GM18520 (cell line): ENCODE measurements around the gene FBXL13.
"Not testable (repeated sequence)": the region's sequence is repeated elsewhere in the genome, so short reads cannot be mapped to it uniquely, and the experiment has no call there.

Source experiments
- ATAC-seq: cut with Tn5 transposase; IDR thresholded peaks from one replicate; pipeline ENCODE4 v1.9.1; 2021; ENCODE audit not compliant: unreplicated experiment

FBXL13 gene

GRCh38 chr7:102942868-102943267, 131.7 kb downstream of the FBXL13 start:
- no peak for ATAC-seq

DNA sequence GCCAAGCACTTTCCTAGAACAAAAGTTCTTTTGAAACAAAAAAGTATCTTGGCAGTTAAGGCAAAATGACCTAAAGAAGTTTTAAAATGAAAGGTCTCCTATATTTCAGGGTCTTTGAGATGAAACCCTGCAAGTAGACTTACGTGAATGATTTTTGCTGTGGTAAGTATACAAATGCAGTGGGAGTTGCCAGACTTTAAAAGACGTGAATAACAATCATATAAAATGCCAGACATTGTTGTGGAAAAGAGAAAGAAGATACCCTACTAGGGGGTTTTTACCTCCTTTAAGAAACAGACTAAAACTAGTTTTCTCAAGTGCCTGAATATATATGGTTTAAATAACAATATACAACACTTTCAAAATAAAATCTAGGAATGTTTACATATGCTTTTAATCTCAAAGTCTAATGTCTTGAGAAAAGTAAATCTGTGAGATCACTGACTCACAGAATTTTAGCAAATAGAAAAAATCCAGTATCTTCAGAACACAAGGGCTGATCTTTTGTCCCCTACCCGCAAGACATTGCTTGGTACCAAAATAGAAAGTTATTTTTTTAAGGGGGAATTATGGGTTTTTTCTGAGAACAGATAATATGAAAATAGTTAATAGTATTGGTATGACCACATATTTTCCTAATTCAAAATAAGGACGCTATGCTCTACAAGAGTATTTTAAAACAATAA, 132.3 kb downstream of the FBXL13 start:
- ATAC-seq, result no peak

DNA sequence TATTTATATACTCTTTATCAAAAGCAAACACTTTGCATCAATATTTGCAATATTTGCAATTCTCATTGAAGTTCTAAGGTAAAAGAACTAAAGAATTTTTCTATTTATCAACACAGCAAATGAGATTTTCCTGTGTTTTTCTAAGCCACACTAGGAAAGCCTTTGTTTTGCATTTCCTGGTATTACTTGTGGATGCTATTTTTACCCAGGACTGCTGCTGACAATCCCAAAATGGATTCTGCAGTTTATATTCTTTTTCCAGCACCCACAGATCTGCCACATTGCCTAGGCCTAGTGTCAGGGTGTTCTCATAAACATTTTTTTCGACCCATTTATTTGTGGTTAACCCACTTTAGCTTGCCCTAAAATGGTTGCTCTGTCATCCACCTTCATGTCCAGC, 135.9 kb downstream of the FBXL13 start:
- no peak for ATAC-seq

DNA sequence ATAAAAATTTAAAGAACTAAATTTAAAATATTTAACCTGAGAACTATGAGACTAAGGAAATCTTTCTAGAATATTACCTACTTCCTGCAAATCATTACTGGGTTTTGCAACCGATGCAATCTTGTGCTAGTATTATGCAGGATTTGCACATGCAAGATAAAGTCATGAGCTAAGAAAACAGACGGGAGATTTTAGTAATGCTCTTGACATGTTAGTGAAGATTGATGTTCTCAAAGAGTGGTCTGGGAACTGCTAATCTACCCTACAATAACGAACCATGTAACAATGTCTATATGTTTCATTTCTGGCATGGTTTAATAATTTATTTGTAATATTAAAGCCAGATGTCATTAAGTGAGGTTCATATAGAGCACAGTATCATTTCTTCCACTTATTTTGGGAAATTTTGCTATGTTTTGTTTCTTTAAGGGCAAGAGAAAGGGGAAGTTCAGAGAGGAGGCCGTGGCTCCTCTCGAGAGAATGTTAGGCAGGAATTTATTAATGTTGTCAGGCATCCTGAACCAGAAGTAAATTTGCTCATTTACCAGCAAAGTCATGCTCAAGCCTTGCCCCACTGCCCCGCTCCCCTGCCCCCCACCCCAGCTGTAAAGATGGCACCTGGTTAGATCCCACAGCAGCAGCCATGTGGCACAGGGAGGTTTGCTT, 139.0 kb downstream of the FBXL13 start:
- ATAC-seq, result no peak

DNA sequence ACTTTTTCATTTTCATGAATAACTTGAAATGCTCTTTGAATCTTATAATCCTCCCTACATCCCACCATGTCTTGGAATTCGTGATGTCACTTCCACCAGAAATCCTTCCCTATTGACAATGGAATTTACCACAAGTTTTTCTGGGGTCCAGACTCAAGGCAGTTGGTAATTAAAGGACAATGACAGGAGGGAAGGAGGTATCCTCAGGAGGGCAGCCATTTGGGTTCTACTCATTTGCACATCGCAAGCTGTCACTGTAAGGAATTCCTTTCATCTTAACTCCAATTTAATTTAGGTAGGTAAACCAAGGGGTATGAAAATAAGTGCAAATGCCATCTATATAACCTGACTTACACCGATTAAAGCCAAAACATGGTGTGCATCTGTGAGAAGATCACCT, 139.9 kb downstream of the FBXL13 start:
- ATAC-seq, result no peak

GRCh38 chr7:102934239-102934638, 140.4 kb downstream of the FBXL13 start:
- no peak for ATAC-seq

- no peak for ATAC-seq
Measured at GRCh38 chr7:102933763-102934162, 140.8 kb downstream of the FBXL13 start.

DNA sequence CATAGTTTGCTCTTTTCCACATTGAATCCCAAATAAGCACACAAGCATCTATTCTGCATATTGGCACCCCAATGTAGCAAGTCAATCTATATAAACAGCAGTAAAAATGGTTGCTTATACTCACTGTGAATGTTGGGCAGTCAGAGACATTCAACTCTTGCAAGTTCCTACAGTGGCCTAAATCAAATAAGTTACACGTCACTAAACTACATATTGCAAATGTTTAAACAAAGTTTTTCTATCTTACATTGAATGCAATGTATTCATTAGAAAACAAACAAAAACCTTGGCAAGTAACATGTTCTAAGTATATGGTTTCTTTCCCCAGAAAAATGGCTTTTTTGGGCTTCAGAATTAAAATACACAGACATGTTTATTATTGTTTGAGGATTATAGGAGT, 142.8 kb downstream of the FBXL13 start:
- no peak for ATAC-seq

GRCh38 chr7:102927312-102927933, 147.2 kb downstream of the FBXL13 start:
- no peak for ATAC-seq

DNA sequence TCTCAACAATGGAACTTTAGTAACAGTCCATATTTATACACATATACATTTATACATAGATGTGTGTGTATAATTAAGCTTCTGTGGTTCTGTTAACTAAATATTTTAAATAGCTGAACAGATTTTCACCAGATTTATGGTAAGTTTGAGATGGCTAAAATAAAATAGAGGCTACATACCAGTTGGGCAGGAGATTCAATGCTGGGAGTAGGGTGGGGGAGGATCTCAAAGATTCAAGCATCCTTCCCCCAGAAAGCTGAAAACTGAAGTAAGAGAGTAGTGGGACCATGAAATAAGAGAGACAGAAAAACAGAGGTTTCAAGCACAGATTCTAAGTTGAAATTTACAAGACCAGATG, 147.8 kb downstream of the FBXL13 start:
- ATAC-seq, result no peak

DNA sequence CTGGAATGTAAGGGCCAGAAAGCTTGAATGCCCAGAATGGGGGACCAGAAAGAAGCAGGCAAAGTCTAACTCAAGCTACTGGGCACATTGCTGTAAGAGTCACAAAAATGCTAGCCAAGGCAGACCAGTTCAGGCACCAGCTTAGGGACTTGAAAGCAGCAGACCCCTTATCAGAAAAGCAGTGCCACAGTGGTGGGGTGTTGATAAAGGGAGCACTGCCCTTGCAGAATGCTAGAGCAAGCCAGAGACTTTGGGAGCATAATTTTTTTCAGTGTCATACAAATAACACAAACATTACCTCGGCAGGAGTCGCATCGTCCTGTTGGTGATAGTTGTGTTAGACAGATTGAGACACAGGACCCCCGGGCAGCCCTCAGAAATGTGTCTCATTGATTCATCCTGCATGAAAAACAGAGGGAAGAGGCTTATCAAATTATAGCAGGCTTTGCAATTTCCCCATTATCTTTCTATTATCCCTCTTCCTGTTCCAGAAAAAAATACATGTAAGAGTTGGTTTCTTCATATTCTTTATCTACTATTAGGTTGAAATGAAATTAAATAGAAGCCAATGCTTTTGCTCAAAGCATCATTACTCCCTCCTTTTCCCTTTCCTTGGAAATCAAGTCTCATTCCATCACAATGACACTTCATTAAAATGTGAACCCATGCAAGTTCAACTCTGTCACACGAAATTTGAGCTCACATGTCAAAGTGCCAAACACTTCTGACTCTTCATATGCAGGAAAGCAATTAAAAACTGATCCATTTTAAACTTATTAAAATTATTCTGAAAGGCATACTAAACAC, 148.4 kb downstream of the FBXL13 start:
- ATAC-seq, result no peak

DNA sequence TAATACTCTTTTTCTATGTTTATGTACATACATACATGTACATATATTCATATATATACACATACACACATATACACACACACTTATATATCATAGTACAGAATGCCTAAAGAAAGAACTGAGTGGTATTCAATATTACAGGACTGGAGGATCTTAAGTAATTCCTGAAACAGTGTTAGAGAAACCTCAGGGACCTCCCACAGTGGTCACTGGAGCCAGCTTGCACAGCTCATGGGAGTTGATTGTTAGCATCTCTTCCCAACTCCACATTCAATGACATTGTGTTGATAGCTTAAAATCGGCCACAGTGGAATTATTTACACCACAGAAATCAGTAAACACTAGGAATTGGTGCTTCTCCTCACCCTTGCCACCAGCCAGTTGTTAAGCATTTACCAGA, 155.8 kb downstream of the FBXL13 start:
- no peak for ATAC-seq

DNA sequence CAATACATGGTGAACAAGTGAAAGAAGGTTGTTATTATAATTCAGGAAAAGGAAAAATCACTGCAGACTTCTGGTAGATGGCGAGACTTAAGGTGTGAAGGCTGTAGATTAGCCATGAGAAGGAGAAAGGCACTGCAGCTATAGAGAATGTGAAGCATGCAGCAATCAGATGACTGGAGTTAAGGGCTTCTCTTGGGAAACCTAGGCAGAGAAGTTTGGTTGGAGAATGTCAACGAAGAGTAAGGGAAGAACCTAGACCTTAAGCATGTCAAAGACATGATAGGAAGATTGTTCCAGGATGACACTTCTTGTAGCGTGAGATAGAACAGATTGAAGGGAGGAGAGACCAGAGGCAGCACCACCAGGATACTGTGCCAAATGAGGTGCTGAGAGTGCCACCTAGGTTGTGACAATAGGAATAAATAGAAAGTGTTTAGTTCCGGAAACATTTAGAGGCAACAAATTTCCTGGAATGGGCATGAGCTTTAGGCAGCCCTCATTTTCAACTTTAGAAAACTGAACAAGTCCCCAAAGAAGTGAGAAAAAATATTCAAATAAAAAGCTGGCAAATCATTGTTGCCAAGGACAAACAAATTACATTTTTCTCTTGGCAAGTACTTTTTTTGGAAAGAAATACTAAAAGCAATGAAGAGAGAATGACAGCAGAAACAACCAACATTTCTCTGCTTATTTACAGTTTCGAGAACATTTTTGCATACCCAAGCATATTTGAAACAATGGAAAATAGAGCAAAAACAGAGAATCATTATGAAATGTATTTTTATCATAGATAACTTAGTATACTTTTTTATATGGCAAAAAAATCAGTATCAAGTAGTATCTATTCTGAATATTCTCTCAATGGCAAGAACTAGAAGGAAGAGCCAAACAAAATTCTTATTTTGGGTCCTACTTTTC, 156.9 kb downstream of the FBXL13 start:
- no peak for ATAC-seq

DNA sequence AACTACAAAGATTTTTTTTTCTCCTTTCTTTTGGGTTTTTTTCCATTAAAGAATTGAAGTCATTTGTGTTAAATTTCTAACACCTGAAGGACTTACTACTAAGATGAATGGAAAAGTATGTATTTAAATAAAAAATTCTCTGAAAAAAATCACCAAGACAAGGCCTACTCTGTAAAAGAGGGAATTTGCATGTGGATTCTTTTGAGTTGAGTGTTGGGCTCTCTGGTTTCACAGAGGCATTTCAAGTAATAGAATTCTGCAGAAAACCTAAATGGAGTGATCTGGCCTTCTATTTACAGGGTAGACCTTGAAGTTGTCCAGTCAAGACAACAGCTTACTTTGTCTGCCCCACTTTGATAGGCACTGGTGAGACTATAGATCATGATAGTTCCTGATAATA, 157.7 kb downstream of the FBXL13 start:
- no peak for ATAC-seq

- no peak for ATAC-seq
Measured at GRCh38 chr7:102916426-102916825, 158.2 kb downstream of the FBXL13 start.

- ATAC-seq, result no peak
Measured at GRCh38 chr7:102914585-102914984, 160.0 kb downstream of the FBXL13 start.

- ATAC-seq, result no peak
Measured at GRCh38 chr7:102913826-102914225, 160.8 kb downstream of the FBXL13 start.

DNA sequence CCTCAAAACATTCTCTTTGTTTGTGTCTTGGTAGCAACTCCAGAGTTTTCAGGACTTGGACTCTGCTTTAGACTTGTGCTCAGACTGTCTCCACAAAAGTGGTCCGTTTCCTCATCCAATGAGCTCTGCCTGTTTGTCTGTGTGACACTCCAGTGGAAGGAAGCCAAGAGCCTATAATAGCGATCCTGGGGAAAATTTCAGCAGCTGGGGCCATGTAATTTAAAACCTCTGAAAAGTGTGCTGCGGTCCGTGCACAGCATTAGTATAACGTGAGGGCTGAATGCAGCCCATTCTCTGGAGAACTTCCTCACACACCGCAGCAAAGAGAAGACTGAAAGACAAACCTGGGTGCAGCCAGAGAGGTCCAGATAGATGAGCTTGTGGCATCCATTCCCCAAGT, 161.9 kb downstream of the FBXL13 start, which contains the start of gene LRRC17:
Gene LRRC17 (plus strand): TSS at position 259 of the 400 bp plus-strand sequence. CDS start 20,914 bp downstream, outside the sequence.
- ATAC-seq, result no peak

GRCh38 chr7:102908676-102909075, 165.9 kb downstream of the FBXL13 start:
- no peak for ATAC-seq

- not testable (repeated sequence) for ATAC-seq
Measured at GRCh38 chr7:102903576-102903975, 171.0 kb downstream of the FBXL13 start.
